Stimulated activated CD8-positive, alpha-beta memory T cell treated with anti-CD3 and anti-CD28 coated beads, Interleukin-2, amount 100 ng/mL, for 1 hour (primary cell): ENCODE measurements around the gene ZNF518A.
"Not testable (repeated sequence)": the region's sequence is repeated elsewhere in the genome, so short reads cannot be mapped to it uniquely, and the experiment has no call there.

Source experiments
- DNase-seq, 2 donors: peaks; one replicate each; pipeline ENCODE4 v3.0.0-alpha.2; 2020; ENCODE audit warnings: low read depth in 2 of 2

Gene ZNF518A

DNA sequence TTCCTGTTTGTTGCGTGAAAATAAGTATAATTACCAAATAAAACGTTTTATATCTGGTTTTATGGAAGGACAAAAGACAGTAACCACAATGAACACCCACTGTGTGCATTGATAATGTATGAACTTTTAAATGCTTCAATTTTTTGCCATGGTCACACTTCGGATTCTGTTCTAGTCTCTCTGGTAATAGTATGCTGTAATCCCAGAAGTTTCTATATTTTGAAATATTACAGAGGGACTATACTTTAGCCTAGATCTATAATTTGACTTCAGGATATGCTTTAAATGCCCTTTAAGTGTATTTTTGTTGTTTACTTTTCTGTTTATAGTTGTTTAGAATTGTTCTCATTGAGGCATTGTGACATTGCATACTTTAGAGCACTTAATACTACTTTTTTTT lies 1.5 kb downstream of the ZNF518A start:
- no peak for DNase-seq

DNA sequence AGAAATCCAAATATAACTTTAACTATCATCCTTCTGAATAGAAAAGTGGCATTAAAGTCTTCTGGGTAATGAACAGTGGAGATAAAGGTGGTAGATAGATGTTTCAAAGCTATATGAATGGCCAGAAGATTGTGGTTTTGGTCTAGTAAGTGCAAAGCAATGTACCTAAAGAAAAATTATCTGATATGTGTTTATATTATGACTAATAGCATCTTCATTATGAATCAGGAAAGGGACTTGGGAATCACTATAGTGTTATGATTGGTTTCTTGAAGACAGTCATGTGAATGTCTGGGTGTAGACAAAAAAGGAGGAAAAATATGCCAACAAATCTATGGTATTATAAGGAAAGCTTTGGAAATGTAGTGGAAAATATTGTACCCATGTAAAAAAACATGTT lies 3.0 kb downstream of the ZNF518A start:
- DNase-seq, result no peak

DNA sequence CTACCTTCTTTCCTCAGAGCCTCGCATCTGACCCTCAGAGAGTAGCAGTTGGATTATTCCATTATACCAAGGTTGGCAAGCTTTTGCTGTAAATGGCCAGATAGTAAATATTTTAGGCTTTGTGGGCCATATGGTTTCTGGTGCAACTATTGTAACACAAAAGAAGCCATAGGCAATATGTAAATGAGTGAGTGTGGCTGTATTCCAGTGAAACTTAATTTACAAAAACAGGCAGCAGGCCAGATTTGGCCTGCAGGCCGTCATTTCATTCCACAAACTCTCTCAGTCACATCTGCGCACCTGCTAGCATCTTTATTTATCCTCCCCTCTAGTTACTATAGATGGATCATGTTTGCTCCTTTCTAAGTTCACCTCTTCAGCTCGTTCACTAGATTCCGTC lies 6.7 kb downstream of the ZNF518A start:
- no peak for DNase-seq

DNA sequence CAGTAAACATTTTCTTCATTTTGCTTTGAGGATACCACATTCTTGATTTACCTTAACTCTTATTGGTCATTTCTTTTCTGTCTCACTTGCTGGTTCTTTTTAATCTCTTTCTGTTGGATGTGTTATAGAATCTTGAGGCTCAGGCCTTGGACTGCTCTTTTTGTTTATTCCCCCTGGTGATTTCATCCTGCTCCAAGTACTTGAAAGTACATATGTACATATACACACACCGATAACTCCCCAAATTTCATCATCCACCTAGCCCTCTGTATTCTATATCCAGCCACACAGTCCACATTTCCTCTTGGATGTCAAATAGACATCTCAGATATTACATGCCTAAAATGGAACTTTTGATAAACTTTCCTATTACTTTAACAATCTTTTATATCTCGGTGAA lies 7.5 kb downstream of the ZNF518A start:
- no peak for DNase-seq

DNA sequence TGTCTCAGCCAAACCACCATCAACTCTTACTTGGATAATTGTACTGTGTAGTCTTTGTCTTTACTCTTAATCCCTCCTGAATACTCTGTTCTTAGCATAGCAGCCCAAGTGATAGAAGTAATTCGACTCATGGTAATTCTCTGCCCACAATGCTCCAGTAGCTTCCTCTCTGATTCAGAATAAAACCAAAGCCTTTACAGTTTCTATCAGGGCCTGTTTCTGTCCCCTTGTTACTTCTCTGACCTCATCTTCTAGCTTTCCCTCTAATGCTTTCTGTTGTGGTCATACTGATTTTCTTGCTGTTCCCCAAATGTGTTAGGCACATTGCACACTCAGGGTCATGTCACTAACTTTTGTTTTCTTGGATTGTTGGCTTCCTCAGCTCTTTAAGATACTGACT lies 8.0 kb downstream of the ZNF518A start:
- no peak for DNase-seq

DNA sequence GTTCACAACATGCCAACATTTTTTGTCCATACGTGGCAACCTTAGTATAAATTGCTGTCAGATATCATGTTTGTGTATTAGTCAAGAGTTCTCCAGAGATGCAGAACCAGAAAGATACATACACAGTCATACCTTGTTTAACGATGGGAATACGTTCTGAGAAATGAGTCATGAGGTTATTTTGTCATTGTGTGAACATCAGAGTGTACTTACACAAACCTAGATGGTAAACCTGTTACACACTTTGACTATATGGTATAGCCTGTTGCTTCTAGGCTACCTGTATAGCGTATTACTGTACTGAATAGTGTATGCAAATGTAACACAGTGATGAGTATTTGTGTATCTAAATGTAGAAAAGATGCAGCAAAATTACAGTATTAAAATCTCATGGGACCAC lies 22.3 kb downstream of the ZNF518A start:
- DNase-seq, result no peak

DNA sequence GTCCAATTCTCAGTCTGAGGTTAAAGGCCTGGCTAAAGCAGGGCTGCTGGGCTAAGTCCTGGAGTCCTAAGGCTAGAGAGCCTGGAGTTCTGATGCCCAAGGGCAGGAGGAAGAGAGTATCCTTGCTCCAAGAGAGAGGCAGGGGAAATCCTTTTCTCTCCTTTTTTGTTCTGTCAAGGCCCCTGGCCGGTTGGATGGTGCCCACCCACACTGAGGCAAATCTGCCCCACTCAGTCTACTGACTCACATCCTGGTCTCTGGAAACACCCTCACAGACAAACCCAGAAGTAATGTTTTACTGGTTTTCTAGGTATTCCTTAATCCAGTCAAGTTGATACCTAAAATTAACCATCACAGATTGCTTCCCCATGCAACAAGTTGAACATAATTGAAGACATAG lies 23.0 kb downstream of the ZNF518A start:
- no peak for DNase-seq

DNA sequence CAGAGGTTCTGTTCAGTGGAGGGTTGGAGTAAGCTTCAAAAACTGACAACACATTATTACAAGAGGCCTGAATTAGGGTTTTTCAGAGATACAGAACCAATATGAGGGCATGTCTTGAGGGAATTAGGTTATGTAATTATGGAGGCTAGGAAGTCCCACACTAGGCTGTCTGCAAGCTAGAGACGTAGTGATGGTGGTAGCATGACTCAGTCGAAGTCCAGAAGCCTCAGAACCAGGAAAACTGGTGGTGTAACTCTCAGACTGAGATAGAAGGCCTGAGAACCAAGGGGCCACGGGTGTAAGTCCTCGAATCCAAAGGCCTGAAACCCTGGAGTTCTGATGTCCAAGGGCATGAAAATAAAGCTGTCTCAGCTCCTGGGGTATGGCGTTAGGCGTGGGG lies 35.6 kb downstream of the ZNF518A start:
- DNase-seq, result no peak

DNA sequence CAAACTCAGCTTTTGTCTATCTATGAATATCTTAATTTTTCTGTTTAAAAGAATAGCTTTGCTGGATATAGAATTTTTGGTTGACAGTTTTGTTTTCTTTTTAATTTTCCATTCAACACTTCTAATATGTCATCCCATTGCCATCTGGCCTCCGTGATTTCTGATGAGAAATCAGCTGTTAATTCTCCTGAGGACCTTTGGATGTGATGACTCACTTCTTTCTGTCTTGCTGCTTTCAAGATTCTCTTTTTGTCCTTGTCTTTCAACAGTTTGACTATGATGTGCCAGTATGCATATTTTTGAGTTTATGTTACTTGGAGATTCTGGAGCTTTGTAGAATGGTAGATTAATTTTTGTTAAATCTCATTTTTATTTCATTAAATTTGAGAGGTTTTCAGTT lies 38.4 kb downstream of the ZNF518A start:
- no peak for DNase-seq

DNA sequence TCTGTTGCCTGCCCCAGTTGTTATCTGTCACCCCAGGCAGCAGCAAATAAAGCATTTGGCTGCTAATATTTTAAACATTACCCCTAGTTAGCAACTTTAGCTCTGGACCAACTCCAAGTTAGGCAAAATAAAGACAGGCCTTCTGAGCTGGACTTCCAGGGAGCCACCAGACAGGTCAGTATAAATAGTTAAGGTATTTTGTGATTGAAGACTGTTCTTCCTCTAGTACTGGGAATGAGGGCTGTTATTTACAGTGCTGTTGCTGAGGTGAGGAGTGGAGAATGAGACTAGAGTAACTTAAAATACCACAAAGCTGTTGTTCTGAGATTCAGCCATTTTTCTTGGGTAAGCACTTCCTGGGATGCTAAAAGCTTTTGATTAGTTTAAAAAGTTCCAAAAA lies 40.1 kb downstream of the ZNF518A start:
- no peak for DNase-seq

DNA sequence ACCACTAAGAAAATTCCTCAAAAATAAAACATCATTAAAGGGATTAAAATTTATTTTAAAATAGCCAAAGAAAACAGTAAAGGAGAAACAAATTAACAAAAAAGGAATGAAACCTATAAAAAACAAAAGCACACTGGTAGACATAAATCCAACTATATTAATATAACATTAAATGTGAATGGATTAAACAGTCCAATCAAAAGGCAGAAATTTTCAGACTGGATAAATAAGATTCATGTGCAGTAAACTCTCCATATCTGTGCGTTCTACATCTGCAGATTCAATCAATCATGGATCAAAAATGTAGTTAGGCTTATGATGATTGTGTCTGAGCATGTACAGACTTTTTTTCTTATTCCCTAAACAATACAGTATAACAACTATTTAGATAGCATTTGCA lies 42.6 kb downstream of the ZNF518A start:
- no peak for DNase-seq

DNA sequence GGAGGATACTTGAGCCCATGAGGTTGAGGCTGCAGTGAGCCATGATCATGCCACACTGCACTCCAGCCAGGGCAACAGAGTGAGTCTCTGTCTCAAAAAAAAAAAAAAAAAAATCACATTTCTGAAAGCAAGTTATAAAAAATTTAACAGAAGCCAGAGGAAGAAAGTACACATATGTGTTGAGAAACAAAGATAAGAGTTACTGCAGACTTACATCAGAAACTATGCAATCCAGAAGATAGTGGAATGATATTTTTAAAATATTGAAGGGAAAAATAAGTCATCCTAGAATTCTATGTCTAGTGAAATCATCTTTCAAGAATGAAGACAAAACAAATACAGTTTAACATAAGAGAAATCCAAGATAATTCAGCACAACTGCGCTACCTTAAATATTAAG lies 46.9 kb downstream of the ZNF518A start:
- no peak for DNase-seq

DNA sequence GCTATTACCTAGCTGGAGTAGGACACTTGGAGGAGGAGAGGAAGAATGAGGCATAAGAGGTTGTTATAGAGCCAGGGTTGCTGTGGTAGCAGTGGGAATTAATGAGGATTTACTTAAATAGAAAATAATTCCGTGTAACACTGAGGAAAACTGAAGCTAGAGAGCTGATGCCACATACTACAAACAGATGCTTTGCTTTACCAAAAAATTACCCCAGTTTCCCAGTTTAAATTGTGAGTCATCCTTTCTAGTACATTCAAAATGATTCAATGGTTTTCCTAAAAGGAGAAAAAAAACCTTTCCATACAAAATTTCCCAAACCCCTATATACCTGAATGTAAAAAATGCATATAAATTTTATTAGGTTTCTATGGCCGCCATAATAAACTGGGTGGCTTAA lies 58.3 kb downstream of the ZNF518A start:
- no peak for DNase-seq

DNA sequence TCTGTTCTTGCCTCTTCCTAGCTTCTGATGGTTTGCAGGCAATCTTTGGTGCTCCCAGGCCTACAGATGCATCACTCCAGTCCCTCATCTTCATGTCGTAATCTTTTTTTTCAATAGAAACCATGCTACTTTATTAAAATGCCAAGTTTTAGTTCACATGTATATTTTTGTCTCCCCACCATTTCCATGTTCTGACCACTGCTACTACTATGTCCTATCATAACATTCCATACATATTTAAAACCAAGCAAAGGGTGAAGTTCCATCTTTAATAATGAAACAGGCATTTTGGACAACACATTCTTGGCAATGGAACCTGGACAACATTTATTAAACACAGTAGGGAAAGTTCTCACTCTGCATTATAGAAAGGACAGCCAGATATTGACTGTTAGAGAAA lies 58.8 kb downstream of the ZNF518A start:
- no peak for DNase-seq

DNA sequence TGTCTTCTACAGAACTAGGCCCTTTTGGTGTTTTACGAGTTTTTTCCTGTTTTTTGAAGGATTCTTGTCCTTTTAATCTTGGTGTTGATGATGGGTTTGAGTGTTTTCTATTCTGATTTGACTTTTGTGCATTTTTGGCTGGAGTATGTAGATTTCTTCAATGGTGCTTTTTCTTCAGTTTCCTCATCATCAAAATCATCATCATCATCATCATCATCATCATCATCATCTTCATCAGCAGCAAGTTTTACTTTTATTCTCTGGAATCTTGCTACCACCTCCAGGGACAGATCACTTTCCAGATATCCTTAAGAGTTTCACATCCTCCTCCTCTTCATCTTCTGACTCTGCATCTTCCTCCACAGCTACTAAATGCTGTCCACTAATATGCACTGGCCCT lies 59.4 kb downstream of the ZNF518A start:
- not testable (repeated sequence) for DNase-seq

DNA sequence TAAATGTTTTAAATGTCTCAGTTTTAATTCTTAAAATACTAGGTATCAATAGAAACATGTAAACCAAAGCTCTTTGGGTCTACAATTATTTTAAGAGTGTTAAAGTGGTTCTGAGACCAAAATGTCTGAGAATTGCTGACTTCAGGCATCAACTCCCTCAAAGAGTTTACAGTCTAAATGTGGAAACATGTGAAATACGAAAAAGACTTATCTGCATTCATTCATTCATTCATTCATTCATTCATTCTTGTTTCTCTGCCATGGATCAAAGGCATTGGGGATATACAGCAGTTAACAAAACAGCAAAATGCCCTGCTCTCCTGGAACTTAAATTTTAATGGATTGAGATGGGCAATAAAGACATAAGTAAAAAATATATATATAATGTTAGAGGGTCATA lies 71.4 kb downstream of the ZNF518A start:
- no peak for DNase-seq

DNA sequence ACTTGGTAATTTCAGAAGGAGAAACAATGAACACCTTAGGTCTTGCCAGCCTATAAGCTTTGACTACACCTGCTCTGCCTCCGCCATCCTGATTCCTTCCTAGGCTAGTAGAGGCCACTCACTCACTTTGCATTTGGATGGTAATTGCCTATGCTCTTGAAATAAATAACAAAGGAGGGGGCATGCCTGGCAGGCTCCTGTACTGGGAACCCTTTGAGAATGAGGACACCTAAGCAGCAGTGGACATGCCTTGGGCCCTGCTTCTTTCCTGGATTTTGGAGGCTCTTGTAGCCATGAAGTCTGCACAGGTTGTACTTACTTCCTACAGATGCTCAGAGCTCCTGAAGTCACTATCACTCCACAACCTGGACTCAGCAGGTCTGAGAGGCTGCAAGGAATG lies 75.5 kb downstream of the ZNF518A start:
- DNase-seq, result no peak

DNA sequence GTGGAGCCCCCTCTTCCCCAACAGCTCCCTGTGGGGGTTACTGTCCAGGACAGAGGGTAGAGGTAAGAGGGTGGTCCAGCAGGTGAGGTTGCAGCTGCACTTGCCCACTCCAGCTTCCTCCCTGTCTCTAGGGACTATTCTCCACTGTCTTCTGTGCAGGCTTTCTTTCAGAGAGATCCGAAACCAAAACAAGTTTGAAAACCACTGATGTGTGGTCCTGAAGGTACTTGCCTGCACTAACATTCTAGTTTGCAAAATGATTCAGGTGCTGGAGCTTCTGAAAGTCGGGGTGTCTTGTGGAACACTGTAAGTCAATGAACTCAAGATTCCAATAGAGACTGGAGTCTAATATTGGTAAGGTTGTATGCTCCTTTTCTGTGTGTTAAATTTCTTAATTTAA lies 78.2 kb downstream of the ZNF518A start:
- DNase-seq, result no peak

DNA sequence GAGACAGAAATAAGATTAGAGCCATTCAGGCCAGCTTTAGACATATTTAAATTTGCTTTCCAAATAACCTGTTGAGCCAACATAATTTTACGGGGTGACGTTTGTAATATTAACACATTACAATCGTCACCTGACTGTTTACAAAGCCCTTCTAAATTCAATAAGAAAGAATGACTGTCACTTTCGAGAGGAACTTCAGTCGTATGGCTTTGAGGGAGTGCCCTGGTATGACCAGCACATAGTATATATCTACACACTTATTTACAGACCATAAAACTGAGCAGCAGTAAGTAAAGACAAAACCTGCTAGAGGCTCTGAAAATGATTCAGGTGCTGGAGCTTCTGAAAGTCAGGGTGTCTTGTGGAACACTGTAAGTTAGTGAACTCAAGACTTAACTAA lies 78.8 kb downstream of the ZNF518A start:
- no peak for DNase-seq

DNA sequence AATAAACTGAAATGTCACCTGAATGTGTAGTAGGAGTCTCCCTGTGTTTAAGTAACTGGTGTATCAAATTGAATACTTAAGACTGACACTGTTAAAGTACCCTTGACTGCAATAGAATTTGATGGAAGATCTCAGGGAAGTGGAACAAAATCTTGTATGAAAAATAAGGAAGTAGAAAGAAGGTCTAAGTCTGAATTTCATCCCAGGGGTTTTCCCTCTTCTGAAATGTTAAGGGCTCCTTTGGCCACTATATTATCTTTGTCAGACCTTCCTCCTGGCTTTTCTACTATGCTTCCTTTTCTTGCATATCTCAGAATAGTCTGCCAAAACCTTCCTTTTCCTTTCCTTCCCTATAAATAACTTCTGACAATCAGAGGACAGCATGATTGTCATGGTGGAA lies 81.7 kb downstream of the ZNF518A start:
- DNase-seq, result no peak

DNA sequence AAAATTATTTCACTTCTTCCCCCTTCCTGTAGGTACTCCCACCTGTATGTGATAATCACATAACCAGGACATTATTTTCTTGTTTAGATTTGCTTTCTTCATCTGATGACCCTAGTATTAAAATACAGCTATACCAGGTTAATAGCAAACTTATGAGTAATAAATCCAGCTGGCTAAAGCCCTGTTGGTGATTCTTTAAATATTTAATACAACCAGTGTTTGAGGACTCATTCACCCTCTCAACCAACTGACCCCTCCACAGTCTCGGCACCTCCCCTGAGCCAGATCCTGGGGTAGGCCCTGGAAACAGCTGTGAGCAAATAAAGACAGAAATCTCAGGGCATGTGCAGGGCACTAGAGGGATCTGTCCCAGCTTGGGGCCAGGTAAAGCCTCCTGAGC lies 82.8 kb downstream of the ZNF518A start:
- DNase-seq, result no peak
